GM19240 (cell line): Measurements from ENCODE around the gene KIFBP.
"Not testable (repeated sequence)": the region's sequence is repeated elsewhere in the genome, so short reads cannot be mapped to it uniquely, and the experiment has no call there.

Source experiments
- DNase-seq: peaks from one replicate; pipeline ENCODE4 v3.0.0; 2011; ENCODE audit warnings: low spot score; ENCODE audit not compliant: insufficient read length

KIFBP gene

GRCh38 chr10:68997211-68997610, 8.6 kb downstream of the KIFBP start:
- no peak for DNase-seq

- DNase-seq: no peak
Measured at GRCh38 chr10:69004821-69005220, 16.2 kb downstream of the KIFBP start.

- DNase-seq: no peak
Measured at GRCh38 chr10:69005704-69006485, 17.3 kb downstream of the KIFBP start.

- no peak for DNase-seq
Measured at GRCh38 chr10:69007260-69007659, 18.7 kb downstream of the KIFBP start.

GRCh38 chr10:69009360-69009759, 20.8 kb downstream of the KIFBP start:
- no peak for DNase-seq

- no peak for DNase-seq
Measured at GRCh38 chr10:69010151-69010640, 21.6 kb downstream of the KIFBP start.

- not testable (repeated sequence) for DNase-seq
Measured at GRCh38 chr10:69012778-69013177, 24.2 kb downstream of the KIFBP start.

GRCh38 chr10:69014171-69014570, 25.6 kb downstream of the KIFBP start:
- no peak for DNase-seq

GRCh38 chr10:69018613-69019012, 30.0 kb downstream of the KIFBP start:
- DNase-seq: no peak

- DNase-seq: no peak
Measured at GRCh38 chr10:69022611-69023010, 34.0 kb downstream of the KIFBP start.

- no peak for DNase-seq
Measured at GRCh38 chr10:69025370-69025896, 36.8 kb downstream of the KIFBP start.

- DNase-seq: no peak
Measured at GRCh38 chr10:69033256-69033655, 44.7 kb downstream of the KIFBP start.

- DNase-seq: no peak
Measured at GRCh38 chr10:69037489-69037888, 48.9 kb downstream of the KIFBP start.

GRCh38 chr10:69040904-69041303, 52.3 kb downstream of the KIFBP start:
- DNase-seq: not testable (repeated sequence)

- DNase-seq: no peak
Measured at GRCh38 chr10:69042417-69042816, 53.8 kb downstream of the KIFBP start.

GRCh38 chr10:69042838-69043237, 54.2 kb downstream of the KIFBP start:
- no peak for DNase-seq

- DNase-seq: no peak
Measured at GRCh38 chr10:69043931-69044531, 55.4 kb downstream of the KIFBP start.

- no peak for DNase-seq
Measured at GRCh38 chr10:69044546-69044945, 55.9 kb downstream of the KIFBP start.

- DNase-seq: peak; percentile 37
Measured at GRCh38 chr10:69045441-69046300, 57.1 kb downstream of the KIFBP start.

- DNase-seq: no peak
Measured at GRCh38 chr10:69047111-69047832, 58.7 kb downstream of the KIFBP start.

- no peak for DNase-seq
Measured at GRCh38 chr10:69048103-69048502, 59.5 kb downstream of the KIFBP start.
